Measurements from ENCODE around the gene TBCE. TPM values are rescaled to one million over a fixed set of nuclear protein-coding genes. Genes with fewer than 3 reads are reported as not detected.

The TBCE gene
- total and polyA plus RNA-seq, 9 of the 15 experiments (the other 6 are each of a cell fraction or from before 2014, with no cell fraction given), result 52.6 to 92.1 (median 82.1) TPM

DNA sequence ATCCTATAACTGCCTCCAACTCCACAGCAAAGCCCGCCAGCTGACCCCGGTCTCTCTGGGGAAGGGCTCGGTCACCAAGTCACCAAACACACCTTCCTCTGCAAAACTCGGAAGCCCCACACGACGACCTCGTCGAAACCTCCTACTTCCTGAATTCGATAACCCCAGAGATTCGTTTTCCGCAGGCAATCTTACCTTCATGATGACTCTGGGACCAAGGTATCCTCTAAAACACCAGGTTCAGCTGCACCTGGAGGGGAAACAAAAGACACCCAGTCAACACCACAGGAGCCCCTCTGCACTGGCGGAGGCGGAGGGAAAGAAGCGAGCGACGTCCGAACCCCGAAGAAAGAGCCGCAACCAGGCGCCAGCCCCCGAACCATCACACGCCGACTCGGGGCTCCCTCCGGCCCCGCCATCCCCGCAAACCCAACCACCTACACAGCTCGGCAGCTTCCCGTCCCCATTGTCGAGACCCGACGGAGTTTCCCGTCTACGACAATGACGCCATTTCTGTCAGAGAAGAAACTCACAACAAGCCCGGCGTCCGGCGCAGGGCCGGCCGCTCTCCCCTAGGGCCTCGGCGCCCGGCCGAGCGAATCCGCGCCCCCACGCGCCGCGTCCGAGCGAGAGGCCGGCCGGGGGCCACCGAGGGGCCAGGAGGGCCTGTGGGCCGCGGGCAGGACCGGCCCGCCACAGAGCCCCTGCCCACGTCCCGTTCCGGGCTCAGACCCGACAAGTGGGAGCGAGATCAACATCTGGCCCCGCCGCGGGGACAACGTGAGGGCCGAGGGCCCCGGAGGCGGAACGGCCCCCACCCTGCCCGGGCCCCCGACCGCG, 40.3 kb upstream of the TBCE start (continued):
- TF ChIP-seq FOXK1 (CRISPR knock-in tag; IDR thresholded peaks at IDR 0.05; ENCODE audit: borderline replicate concordance), result peak; percentile 73; the same call in 1 of the 2 replicates
- TF ChIP-seq HNRNPLL (IDR thresholded peaks at IDR 0.05; ENCODE audit: low read depth, low read length, poor library complexity, severe bottlenecking), result peak; percentile 42
- 0 out of 2 replicates have a peak, but pooled peaks have one; percentile 54 for TF ChIP-seq ZNF583 (CRISPR knock-in tag; IDR thresholded peaks at IDR 0.05)
- TF ChIP-seq ZBTB9 (CRISPR knock-in tag; IDR thresholded peaks at IDR 0.05), result peak; percentile 80; the same call in 1 of the 2 replicates
- no peak for TF ChIP-seq DACH1 (IDR thresholded peaks at IDR 0.05; ENCODE audit: partially characterized antibody)
- TF ChIP-seq ETV5 (CRISPR knock-in tag; IDR thresholded peaks at IDR 0.05; ENCODE audit: low read depth), result no peak
- 0 out of 3 replicates have a peak, but pooled peaks of 1 of the 2 experiments have one; percentile 19 for TF ChIP-seq CBX3 (IDR thresholded peaks at IDR 0.05; ENCODE audit: borderline replicate concordance in 1 of 2, low read length in 2 of 2)
- 0 out of 2 replicates have a peak, but pooled peaks have one; percentile 37 for TF ChIP-seq THRAP3 (IDR thresholded peaks at IDR 0.05; ENCODE audit: borderline replicate concordance)
- TF ChIP-seq ZNF830 (CRISPR knock-in tag; IDR thresholded peaks at IDR 0.05), result no peak
- TF ChIP-seq POLR2G (IDR thresholded peaks at IDR 0.05; ENCODE audit: low read depth, low read length), result peak; percentile 8; the same call in 1 of the 2 replicates
- peak; percentile 25 for TF ChIP-seq TAF1 (IDR thresholded peaks at IDR 0.05; ENCODE audit: control insufficient read depth, extremely low read depth, insufficient read depth, low read length, severe bottlenecking)
- TF ChIP-seq, protein P1, sequence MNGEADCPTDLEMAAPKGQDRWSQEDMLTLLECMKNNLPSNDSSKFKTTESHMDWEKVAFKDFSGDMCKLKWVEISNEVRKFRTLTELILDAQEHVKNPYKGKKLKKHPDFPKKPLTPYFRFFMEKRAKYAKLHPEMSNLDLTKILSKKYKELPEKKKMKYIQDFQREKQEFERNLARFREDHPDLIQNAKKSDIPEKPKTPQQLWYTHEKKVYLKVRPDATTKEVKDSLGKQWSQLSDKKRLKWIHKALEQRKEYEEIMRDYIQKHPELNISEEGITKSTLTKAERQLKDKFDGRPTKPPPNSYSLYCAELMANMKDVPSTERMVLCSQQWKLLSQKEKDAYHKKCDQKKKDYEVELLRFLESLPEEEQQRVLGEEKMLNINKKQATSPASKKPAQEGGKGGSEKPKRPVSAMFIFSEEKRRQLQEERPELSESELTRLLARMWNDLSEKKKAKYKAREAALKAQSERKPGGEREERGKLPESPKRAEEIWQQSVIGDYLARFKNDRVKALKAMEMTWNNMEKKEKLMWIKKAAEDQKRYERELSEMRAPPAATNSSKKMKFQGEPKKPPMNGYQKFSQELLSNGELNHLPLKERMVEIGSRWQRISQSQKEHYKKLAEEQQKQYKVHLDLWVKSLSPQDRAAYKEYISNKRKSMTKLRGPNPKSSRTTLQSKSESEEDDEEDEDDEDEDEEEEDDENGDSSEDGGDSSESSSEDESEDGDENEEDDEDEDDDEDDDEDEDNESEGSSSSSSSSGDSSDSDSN (IDR thresholded peaks at IDR 0.05; ENCODE audit: borderline replicate concordance in 1 of 2, low read depth in 2 of 2, low read length in 2 of 2), result peak; percentile 20 to 80; a peak in 2 of 4 replicates
